ENCODE data around the gene AGAP1.

GRCh38 chr2:235703711-235704295 lies 210.0 kb downstream of the AGAP1 start:
- TF ChIP-seq, protein P1, sequence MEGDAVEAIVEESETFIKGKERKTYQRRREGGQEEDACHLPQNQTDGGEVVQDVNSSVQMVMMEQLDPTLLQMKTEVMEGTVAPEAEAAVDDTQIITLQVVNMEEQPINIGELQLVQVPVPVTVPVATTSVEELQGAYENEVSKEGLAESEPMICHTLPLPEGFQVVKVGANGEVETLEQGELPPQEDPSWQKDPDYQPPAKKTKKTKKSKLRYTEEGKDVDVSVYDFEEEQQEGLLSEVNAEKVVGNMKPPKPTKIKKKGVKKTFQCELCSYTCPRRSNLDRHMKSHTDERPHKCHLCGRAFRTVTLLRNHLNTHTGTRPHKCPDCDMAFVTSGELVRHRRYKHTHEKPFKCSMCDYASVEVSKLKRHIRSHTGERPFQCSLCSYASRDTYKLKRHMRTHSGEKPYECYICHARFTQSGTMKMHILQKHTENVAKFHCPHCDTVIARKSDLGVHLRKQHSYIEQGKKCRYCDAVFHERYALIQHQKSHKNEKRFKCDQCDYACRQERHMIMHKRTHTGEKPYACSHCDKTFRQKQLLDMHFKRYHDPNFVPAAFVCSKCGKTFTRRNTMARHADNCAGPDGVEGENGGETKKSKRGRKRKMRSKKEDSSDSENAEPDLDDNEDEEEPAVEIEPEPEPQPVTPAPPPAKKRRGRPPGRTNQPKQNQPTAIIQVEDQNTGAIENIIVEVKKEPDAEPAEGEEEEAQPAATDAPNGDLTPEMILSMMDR (IDR thresholded peaks at IDR 0.05), result no peak
- no peak for TF ChIP-seq POLR2A (IDR thresholded peaks at IDR 0.05)

All from thyroid gland (tissue), 4 donors.